LNCaP clone FGC (cell line): Measurements from ENCODE around the gene SCML2.
"Not testable (repeated sequence)": the region's sequence is repeated elsewhere in the genome, so short reads cannot be mapped to it uniquely, and the experiment has no call there.

Experiments
- DNase-seq: peaks from one replicate; pipeline ENCODE4 v3.0.0-alpha.2; 2011; ENCODE audit warnings: low read depth
- H3K4me3 ChIP-seq: 2 replicates; pipeline ENCODE4 v1.5.1; 2011; ENCODE audit warnings: mild to moderate bottlenecking, low read depth, low read length, control low read depth
- CTCF ChIP-seq: IDR thresholded peaks from 2 replicates; pipeline ENCODE4 v1.5.1; 2012; ENCODE audit warnings: mild to moderate bottlenecking; ENCODE audit not compliant: control insufficient read depth, insufficient read depth; ENCODE audit errors: extremely low read depth

SCML2 gene

GRCh38 chrX:18272222-18272621 is 82.3 kb downstream of the SCML2 start:
- no peak overlapping the region for H3K4me3 ChIP-seq
- no peak for DNase-seq
- TF ChIP-seq CTCF: no peak

GRCh38 chrX:18271725-18272124 is 82.8 kb downstream of the SCML2 start:
- no peak for DNase-seq
- no peak overlapping the region for H3K4me3 ChIP-seq
- TF ChIP-seq CTCF: no peak

- DNase-seq: no peak
- no peak for TF ChIP-seq CTCF
- H3K4me3 ChIP-seq: no peak overlapping the region
Measured at GRCh38 chrX:18271309-18271708, 83.2 kb downstream of the SCML2 start.

- H3K4me3 ChIP-seq: no peak overlapping the region
- DNase-seq: no peak
- TF ChIP-seq CTCF: no peak
Measured at GRCh38 chrX:18255059-18255458, 99.4 kb downstream of the SCML2 start.

- DNase-seq: no peak
- no peak for TF ChIP-seq CTCF
- H3K4me3 ChIP-seq: no peak overlapping the region
Measured at GRCh38 chrX:18252644-18253359, 101.7 kb downstream of the SCML2 start.

GRCh38 chrX:18229646-18230045 is 124.8 kb downstream of the SCML2 start:
- not testable (repeated sequence) for DNase-seq, H3K4me3 ChIP-seq

GRCh38 chrX:18228069-18228468 is 126.4 kb downstream of the SCML2 start:
- DNase-seq: no peak

More at GRCh38 chrX:18228069-18228468, 126.4 kb downstream of the SCML2 start:
- no peak for TF ChIP-seq CTCF
- H3K4me3 ChIP-seq: no peak overlapping the region
